ENCODE measurements around the gene PC.

The PC gene

GRCh38 chr11:66870616-66871520 lies 87.3 kb downstream of the PC start:
- H3K36me3 ChIP-seq (ENCODE audit: control insufficient read depth, insufficient read depth, low read length), result peaks cover 3% of the 10 kb centered on the region; the same call in 1 of the 2 replicates
- no peak overlapping the region for H3K4me3 ChIP-seq (ENCODE audit: low read depth, low read length)
- H3K27ac ChIP-seq (ENCODE audit: low read depth, low read length), result no peak overlapping the region
- H3K9me3 ChIP-seq (ENCODE audit: control insufficient read depth, insufficient read depth, low read depth, low read length), result no peaks in the 10 kb centered on the region
- H3K9ac ChIP-seq (ENCODE audit: low read length), result no peak overlapping the region
- H3K27me3 ChIP-seq (ENCODE audit: control insufficient read depth, insufficient read depth, low read length), result no peaks in the 10 kb centered on the region
- H3K4me1 ChIP-seq (ENCODE audit: control insufficient read depth, insufficient read depth, low read length), result peaks cover 4% of the 10 kb centered on the region

GRCh38 chr11:66870131-66870530 lies 88.1 kb downstream of the PC start:
- peaks cover 4% of the 10 kb centered on the region for H3K4me1 ChIP-seq (ENCODE audit: control insufficient read depth, insufficient read depth, low read length)
- no peak overlapping the region for H3K27ac ChIP-seq (ENCODE audit: low read depth, low read length)
- no peak overlapping the region for H3K4me3 ChIP-seq (ENCODE audit: low read depth, low read length)
- no peak overlapping the region for H3K9ac ChIP-seq (ENCODE audit: low read length)
- H3K9me3 ChIP-seq (ENCODE audit: control insufficient read depth, insufficient read depth, low read depth, low read length), result no peaks in the 10 kb centered on the region
- no peaks in the 10 kb centered on the region for H3K27me3 ChIP-seq (ENCODE audit: control insufficient read depth, insufficient read depth, low read length)
- peaks cover 3% of the 10 kb centered on the region; the same call in 1 of the 2 replicates for H3K36me3 ChIP-seq (ENCODE audit: control insufficient read depth, insufficient read depth, low read length)

GRCh38 chr11:66869567-66869870 lies 88.7 kb downstream of the PC start:
- Histone ChIP-seq H3K4me3 (ENCODE audit: low read depth, low read length) (no peak overlapping the region), H3K27me3 (ENCODE audit: control insufficient read depth, insufficient read depth, low read length) (no peaks in the 10 kb centered on the region), H3K4me1 (ENCODE audit: control insufficient read depth, insufficient read depth, low read length) (peaks cover 4% of the 10 kb centered on the region), H3K9ac (ENCODE audit: low read length) (no peak overlapping the region), H3K9me3 (ENCODE audit: control insufficient read depth, insufficient read depth, low read depth, low read length) (no peaks in the 10 kb centered on the region), H3K36me3 (ENCODE audit: control insufficient read depth, insufficient read depth, low read length) (peaks cover 3% of the 10 kb centered on the region; the same call in 1 of the 2 replicates), H3K27ac (ENCODE audit: low read depth, low read length) (no peak overlapping the region)

GRCh38 chr11:66868726-66869566 lies 89.2 kb downstream of the PC start:
- H3K27me3 ChIP-seq (ENCODE audit: control insufficient read depth, insufficient read depth, low read length), result no peaks in the 10 kb centered on the region
- no peak overlapping the region for H3K4me3 ChIP-seq (ENCODE audit: low read depth, low read length)
- H3K9me3 ChIP-seq (ENCODE audit: control insufficient read depth, insufficient read depth, low read depth, low read length), result no peaks in the 10 kb centered on the region
- peaks cover 4% of the 10 kb centered on the region for H3K4me1 ChIP-seq (ENCODE audit: control insufficient read depth, insufficient read depth, low read length)
- H3K9ac ChIP-seq (ENCODE audit: low read length), result no peak overlapping the region
- peaks cover 3% of the 10 kb centered on the region; the same call in 1 of the 2 replicates for H3K36me3 ChIP-seq (ENCODE audit: control insufficient read depth, insufficient read depth, low read length)
- no peak overlapping the region for H3K27ac ChIP-seq (ENCODE audit: low read depth, low read length)

GRCh38 chr11:66868082-66868725 lies 90.0 kb downstream of the PC start:
- Histone ChIP-seq H3K4me3 (ENCODE audit: low read depth, low read length) (no peak overlapping the region), H3K9ac (ENCODE audit: low read length) (no peak overlapping the region), H3K27me3 (ENCODE audit: control insufficient read depth, insufficient read depth, low read length) (no peaks in the 10 kb centered on the region), H3K27ac (ENCODE audit: low read depth, low read length) (no peak overlapping the region), H3K9me3 (ENCODE audit: control insufficient read depth, insufficient read depth, low read depth, low read length) (no peaks in the 10 kb centered on the region), H3K4me1 (ENCODE audit: control insufficient read depth, insufficient read depth, low read length) (peaks cover 4% of the 10 kb centered on the region), H3K36me3 (ENCODE audit: control insufficient read depth, insufficient read depth, low read length) (peaks cover 3% of the 10 kb centered on the region; the same call in 1 of the 2 replicates)

- Histone ChIP-seq H3K27ac (ENCODE audit: low read depth, low read length) (no peak overlapping the region), H3K4me3 (ENCODE audit: low read depth, low read length) (no peak overlapping the region), H3K9me3 (ENCODE audit: control insufficient read depth, insufficient read depth, low read depth, low read length) (no peaks in the 10 kb centered on the region), H3K27me3 (ENCODE audit: control insufficient read depth, insufficient read depth, low read length) (no peaks in the 10 kb centered on the region), H3K9ac (ENCODE audit: low read length) (no peak overlapping the region), H3K36me3 (ENCODE audit: control insufficient read depth, insufficient read depth, low read length) (peaks cover 3% of the 10 kb centered on the region; the same call in 1 of the 2 replicates), H3K4me1 (ENCODE audit: control insufficient read depth, insufficient read depth, low read length) (peaks cover 4% of the 10 kb centered on the region)
Observed at GRCh38 chr11:66867425-66868040, 90.7 kb downstream of the PC start.

- Histone ChIP-seq H3K9me3 (ENCODE audit: control insufficient read depth, insufficient read depth, low read depth, low read length) (no peaks in the 10 kb centered on the region), H3K4me3 (ENCODE audit: low read depth, low read length) (no peak overlapping the region), H3K36me3 (ENCODE audit: control insufficient read depth, insufficient read depth, low read length) (peaks cover 3% of the 10 kb centered on the region), H3K27ac (ENCODE audit: low read depth, low read length) (no peak overlapping the region), H3K4me1 (ENCODE audit: control insufficient read depth, insufficient read depth, low read length) (peaks cover 4% of the 10 kb centered on the region), H3K27me3 (ENCODE audit: control insufficient read depth, insufficient read depth, low read length) (no peaks in the 10 kb centered on the region), H3K9ac (ENCODE audit: low read length) (peak overlapping the region; percentile 12)
Observed at GRCh38 chr11:66866511-66866986, 91.6 kb downstream of the PC start.

GRCh38 chr11:66866007-66866406 lies 92.2 kb downstream of the PC start:
- Histone ChIP-seq H3K4me1 (ENCODE audit: control insufficient read depth, insufficient read depth, low read length) (peaks cover 4% of the 10 kb centered on the region), H3K9ac (ENCODE audit: low read length) (no peak overlapping the region), H3K36me3 (ENCODE audit: control insufficient read depth, insufficient read depth, low read length) (no peaks in the 10 kb centered on the region; the same call in 1 of the 2 replicates), H3K27me3 (ENCODE audit: control insufficient read depth, insufficient read depth, low read length) (no peaks in the 10 kb centered on the region), H3K4me3 (ENCODE audit: low read depth, low read length) (no peak overlapping the region), H3K27ac (ENCODE audit: low read depth, low read length) (no peak overlapping the region), H3K9me3 (ENCODE audit: control insufficient read depth, insufficient read depth, low read depth, low read length) (no peaks in the 10 kb centered on the region)

- peaks cover 4% of the 10 kb centered on the region for H3K4me1 ChIP-seq (ENCODE audit: control insufficient read depth, insufficient read depth, low read length)
- no peak overlapping the region for H3K27ac ChIP-seq (ENCODE audit: low read depth, low read length)
- H3K36me3 ChIP-seq (ENCODE audit: control insufficient read depth, insufficient read depth, low read length), result no peaks in the 10 kb centered on the region; the same call in 1 of the 2 replicates
- H3K27me3 ChIP-seq (ENCODE audit: control insufficient read depth, insufficient read depth, low read length), result no peaks in the 10 kb centered on the region
- H3K9me3 ChIP-seq (ENCODE audit: control insufficient read depth, insufficient read depth, low read depth, low read length), result no peaks in the 10 kb centered on the region
- no peak overlapping the region for H3K4me3 ChIP-seq (ENCODE audit: low read depth, low read length)
- H3K9ac ChIP-seq (ENCODE audit: low read length), result no peak overlapping the region
Observed at GRCh38 chr11:66864924-66865697, 93.1 kb downstream of the PC start.

All from HUES6 (cell line).